Astrocyte of the cerebellum (primary cell): ENCODE measurements around the gene PLIN4.

Experiments used
- DNase-seq: peaks from one replicate; pipeline ENCODE4 v3.0.0-alpha.2; 2011; ENCODE audit warnings: low read depth
- H3K4me3 ChIP-seq: 2 replicates; pipeline ENCODE4 v1.5.1; 2011; ENCODE audit warnings: mild to moderate bottlenecking, low read depth, low read length, moderate library complexity
- in situ Hi-C: cut with HindIII; loops from 2 replicates; pipeline ENCODE4 v1.10.0; 2017; ENCODE audit warnings: low sequenced_read_pairs
- TF ChIP-seq, protein P1 (sequence below): IDR thresholded peaks from 2 replicates; pipeline ENCODE4 v1.5.1; 2012; ENCODE audit warnings: low read length, low read depth, moderate library complexity, mild to moderate bottlenecking; ENCODE audit errors: missing control alignments

PLIN4 gene

DNA sequence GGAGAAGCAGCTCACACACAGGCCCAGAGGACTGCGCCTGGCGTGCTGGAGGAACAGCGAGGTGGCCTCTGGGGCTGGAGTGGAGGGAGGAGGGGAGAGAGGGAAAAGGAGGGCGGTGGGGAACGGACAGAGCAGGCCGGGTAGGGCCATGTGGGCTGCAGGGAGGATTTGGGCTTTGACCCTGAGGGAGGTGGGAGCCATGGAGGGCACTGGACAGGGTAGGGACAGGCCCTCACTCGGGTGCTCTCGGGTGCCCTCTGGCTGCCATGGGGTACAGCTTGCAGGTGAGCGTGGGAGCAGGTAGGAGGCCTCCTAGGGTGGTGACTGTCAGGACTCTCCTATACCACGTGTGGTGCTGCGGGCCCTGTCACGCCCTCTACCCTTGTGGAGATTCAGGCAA is 22.8 kb downstream of the PLIN4 start:
- in situ Hi-C loops = no loop called here
- H3K4me3 ChIP-seq = no peak overlapping the region
- no peak for DNase-seq
- TF ChIP-seq, protein P1, sequence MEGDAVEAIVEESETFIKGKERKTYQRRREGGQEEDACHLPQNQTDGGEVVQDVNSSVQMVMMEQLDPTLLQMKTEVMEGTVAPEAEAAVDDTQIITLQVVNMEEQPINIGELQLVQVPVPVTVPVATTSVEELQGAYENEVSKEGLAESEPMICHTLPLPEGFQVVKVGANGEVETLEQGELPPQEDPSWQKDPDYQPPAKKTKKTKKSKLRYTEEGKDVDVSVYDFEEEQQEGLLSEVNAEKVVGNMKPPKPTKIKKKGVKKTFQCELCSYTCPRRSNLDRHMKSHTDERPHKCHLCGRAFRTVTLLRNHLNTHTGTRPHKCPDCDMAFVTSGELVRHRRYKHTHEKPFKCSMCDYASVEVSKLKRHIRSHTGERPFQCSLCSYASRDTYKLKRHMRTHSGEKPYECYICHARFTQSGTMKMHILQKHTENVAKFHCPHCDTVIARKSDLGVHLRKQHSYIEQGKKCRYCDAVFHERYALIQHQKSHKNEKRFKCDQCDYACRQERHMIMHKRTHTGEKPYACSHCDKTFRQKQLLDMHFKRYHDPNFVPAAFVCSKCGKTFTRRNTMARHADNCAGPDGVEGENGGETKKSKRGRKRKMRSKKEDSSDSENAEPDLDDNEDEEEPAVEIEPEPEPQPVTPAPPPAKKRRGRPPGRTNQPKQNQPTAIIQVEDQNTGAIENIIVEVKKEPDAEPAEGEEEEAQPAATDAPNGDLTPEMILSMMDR = no peak

DNA sequence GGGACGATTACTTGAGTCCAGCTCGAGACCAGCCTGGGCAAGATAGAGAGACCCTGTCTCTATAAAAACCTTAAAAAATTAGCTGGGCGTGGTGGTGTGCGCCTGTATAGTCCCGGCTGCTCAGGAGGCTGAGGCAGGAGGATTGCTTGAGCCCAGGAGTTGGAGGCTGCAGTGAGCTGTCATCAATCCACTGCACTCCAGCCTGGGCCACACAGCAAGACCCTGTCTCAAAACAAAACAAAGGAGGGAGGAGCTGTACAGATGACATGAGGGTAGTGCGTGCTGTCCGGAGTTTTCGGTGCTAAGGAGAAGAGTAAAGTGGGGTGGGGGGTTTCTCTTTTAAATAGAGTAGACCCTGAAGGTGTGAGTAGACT is 23.6 kb downstream of the PLIN4 start:
- H3K4me3 ChIP-seq = no peak overlapping the region
- TF ChIP-seq, protein P1 = no peak
- in situ Hi-C loops = no loop called here
- no peak for DNase-seq

DNA sequence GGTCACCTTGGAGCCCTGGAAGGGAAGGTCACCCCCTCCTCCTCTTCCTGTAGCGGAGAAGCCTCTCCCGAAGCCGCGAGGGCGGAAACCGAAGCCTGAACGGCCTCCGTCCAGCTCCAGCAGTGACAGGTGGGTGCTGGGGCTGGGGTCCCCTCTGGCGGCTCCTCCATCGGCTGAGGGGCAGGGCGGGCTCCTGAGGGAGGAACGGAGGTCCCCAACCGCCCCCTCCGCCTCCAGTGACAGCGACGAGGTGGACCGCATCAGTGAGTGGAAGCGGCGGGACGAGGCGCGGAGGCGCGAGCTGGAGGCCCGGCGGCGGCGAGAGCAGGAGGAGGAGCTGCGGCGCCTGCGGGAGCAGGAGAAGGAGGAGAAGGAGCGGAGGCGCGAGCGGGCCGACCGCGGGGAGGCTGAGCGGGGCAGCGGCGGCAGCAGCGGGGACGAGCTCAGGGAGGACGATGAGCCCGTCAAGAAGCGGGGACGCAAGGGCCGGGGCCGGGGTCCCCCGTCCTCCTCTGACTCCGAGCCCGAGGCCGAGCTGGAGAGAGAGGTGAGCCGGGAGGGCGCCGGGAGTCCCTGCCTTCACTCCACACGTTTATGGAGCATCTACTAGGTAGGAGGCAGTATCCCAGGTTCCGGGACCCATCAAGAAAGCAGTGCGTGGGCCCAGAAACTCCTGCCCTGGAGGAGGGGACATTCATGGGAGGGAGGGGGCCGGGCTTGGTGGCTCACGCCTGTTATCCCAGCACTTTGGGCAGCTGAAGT is 24.2 kb downstream of the PLIN4 start:
- in situ Hi-C loops = no loop called here
- no peak for DNase-seq
- no peak overlapping the region for H3K4me3 ChIP-seq
- TF ChIP-seq, protein P1 = no peak

DNA sequence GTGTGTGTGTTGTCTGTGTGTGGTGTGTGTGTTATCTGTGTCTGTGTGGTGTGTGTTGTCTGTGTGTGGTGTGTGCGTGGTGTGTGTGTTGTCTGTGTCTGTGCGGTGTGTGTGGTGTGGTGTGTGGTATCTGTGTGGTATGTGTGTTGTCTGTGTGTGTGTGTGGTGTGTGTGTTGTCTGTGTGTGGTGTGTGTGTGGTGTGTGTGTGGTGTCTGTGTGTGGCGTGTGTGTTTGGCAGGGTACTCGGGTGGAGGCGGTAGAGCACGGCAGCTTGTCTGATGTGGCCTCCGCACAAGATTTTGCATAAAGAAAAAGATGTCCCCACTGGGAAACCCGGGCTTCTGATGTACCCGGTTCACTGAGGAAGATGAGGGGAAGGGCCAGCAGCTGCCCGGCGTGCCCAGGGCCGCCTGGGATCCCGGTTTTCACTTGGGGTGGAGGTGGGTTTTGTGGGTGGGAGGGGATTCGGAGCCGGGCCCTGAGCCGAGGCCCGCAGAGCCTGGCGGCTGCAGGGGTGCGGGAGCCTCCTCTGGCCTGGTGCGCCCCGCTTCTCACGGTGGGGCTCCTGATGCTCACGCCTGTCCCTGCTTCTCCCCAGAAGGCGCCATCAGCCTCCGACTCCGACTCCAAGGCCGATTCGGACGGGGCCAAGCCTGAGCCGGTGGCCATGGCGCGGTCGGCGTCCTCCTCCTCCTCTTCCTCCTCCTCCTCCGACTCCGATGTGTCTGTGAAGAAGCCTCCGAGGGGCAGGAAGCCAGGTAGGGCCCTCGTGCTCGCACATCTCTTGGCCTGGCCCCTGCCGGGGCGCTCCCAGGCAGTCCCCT is 25.0 kb downstream of the PLIN4 start:
- H3K4me3 ChIP-seq = no peak overlapping the region
- TF ChIP-seq, protein P1 = no peak
- in situ Hi-C loops = no loop called here
- DNase-seq = no peak

DNA sequence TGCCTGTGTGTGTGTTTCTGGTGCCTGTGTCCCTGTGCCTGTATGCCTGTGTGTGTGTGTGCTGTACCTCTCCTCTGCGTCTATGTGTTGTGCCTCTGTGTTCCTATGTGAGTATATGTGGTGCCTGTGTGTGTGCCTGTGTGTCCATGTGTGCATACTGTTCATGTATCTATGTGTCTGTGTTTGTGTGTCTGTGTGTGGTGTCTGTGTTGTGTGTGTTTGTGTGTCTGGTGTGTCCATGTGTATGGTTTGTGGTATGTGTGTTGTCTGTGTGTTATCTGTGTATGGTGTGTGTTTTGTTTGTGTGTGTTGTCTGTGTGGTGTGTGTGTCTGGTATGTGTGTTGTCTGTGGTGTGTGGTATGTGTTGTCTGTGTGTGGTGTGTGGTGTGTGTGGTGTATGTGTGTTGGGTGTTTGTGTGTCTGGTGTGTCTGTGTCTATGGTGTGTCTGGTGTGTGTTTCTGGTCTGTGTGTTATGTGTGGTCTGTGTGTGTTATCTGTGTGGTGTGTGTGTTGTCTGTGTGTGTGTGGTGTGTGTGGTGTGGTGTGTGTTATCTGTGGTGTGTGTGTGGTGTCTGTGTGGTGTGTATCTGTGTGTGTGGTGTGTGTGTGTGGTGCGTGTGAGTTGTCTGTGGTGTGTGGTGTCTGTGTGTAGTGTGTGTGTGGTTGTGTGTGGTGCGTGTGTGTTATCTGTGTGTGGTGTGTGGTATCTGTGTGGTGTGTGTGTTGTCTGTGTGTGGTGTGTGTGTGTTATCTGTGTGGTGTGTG is 25.8 kb downstream of the PLIN4 start:
- H3K4me3 ChIP-seq = no peak overlapping the region
- DNase-seq = no peak
- TF ChIP-seq, protein P1 = no peak
- in situ Hi-C loops = no loop called here

DNA sequence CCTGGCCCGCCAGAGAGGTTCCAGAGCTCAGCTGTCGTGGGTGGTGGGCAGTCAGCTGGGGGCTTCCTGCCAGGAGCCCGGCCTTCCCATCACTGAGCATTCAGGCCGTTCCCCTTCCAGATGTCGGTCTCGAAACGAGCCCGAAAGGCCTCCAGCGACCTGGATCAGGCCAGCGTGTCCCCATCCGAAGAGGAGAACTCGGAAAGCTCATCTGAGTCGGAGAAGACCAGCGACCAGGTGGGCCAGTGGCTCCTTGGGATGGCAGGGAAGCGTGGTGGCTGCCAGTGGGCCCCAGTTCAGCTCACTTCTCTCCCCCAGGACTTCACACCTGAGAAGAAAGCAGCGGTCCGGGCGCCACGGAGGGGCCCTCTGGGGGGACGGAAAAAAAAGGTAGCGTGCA is 26.8 kb downstream of the PLIN4 start:
- in situ Hi-C loops = no loop called here

More for the DNA sequence above, 26.8 kb downstream of the PLIN4 start:
- no peak overlapping the region for H3K4me3 ChIP-seq
- no peak for DNase-seq
- TF ChIP-seq, protein P1 = no peak
